Measurements from ENCODE around the gene BDNF. TPM values are rescaled to one million over a fixed set of nuclear protein-coding genes. Genes with fewer than 3 reads are reported as not detected.

BDNF gene
- total and polyA plus RNA-seq, 2 donors (not counting 3 experiments of a cell fraction or from before 2014, with no cell fraction given): 3.1 to 3.6 TPM

GRCh38 chr11:27718863-27719545 lies 18.7 kb upstream of the BDNF start:
- H2AFZ ChIP-seq (ENCODE audit: low read depth, low read length): peak overlapping the region; percentile 61
- H3K27ac ChIP-seq (ENCODE audit: insufficient read depth, low read depth, low read length): no peak overlapping the region
- POLR2A ChIA-PET: interaction anchor here (0.6 kb wide), 2 partner anchors 521 to 601 kb away, joined by 3 to 6 read pairs; no protein-coding TSS in a partner anchor
- peaks cover 47 to 77% of the 10 kb centered on the region in 2 experiments for H3K27me3 ChIP-seq (ENCODE audit: control insufficient read depth in 2 of 2, insufficient read depth in 2 of 2, low read length in 2 of 2)
- H4K20me1 ChIP-seq (replicated peaks; ENCODE audit: control insufficient read depth, extremely low read depth, insufficient read depth, low read length): no peaks in the 10 kb centered on the region
- DNase-seq (ENCODE audit: low read depth, low spot score) (peak; percentile 44), FAIRE-seq (no peak)
- CTCF ChIA-PET: interaction anchor here (0.7 to 7.0 kb wide), 10 partner anchors 8 to 1624 kb away, joined by 3 to 109 read pairs (median 4); partner anchors contain the start of gene BDNF
- dilution Hi-C loops (cut with MboI; ENCODE audit: extremely low pct_ligation_motif_present, low sequenced_read_pairs) (no loop called here), intact Hi-C loops (cut with micrococcal nuclease) (loop anchor here (2.0 to 5.0 kb wide), 2 partner anchors 18 to 1113 kb away; partner anchors contain the start of gene BDNF)
- H3K79me2 ChIP-seq (ENCODE audit: control insufficient read depth, insufficient read depth, low read length): no peaks in the 10 kb centered on the region
- peak overlapping the region; percentile 54 to 79 (median 66) for H3K4me3 ChIP-seq (replicated peaks in 1 of 3; ENCODE audit: insufficient read depth in 1 of 3, low read depth in 1 of 3, low read length in 3 of 3)
- no TSS peak for BruUV-seq (replicated peaks)
- TF ChIP-seq CTCF (IDR thresholded peaks at IDR 0.05; ENCODE audit: extremely low read depth in 1 of 2, insufficient read depth in 1 of 2, low read depth in 1 of 2, low read length in 2 of 2): no peak
- TF ChIP-seq MAX (IDR thresholded peaks at IDR 0.05; ENCODE audit: insufficient read depth, insufficient read length): no peak
- TF ChIP-seq JUN (IDR thresholded peaks at IDR 0.05; ENCODE audit: borderline replicate concordance, insufficient read depth, insufficient read length, low read depth): no peak
- no peak for TF ChIP-seq GATA2 (IDR thresholded peaks at IDR 0.05; ENCODE audit: insufficient read depth, insufficient read length, low read depth, low read length)
- peak; percentile 6 for TF ChIP-seq EZH2 (IDR thresholded peaks at IDR 0.05; ENCODE audit: borderline replicate concordance, low read depth, low read length, severe bottlenecking)
- TF ChIP-seq POLR2AphosphoS5 (IDR thresholded peaks at IDR 0.05; ENCODE audit: insufficient read depth, low read depth, low read length): no peak
- TF ChIP-seq POLR2A (IDR thresholded peaks at IDR 0.05; ENCODE audit: low read depth, low read length): no peak
- no peak for TF ChIP-seq MYC (IDR thresholded peaks at IDR 0.05; ENCODE audit: low read depth, low read length)
- H3K9me3 ChIP-seq (replicated peaks; ENCODE audit: control insufficient read depth, insufficient read depth, low read length): no peaks in the 10 kb centered on the region
- H3K4me1 ChIP-seq (ENCODE audit: control insufficient read depth, extremely low read depth, insufficient read depth, low read length): peaks cover 14% of the 10 kb centered on the region
- H3K9ac ChIP-seq (replicated peaks; ENCODE audit: extremely low read depth, insufficient read depth, low read length): peak overlapping the region; percentile 41
- no peaks in the 10 kb centered on the region for H3K9me1 ChIP-seq (replicated peaks; ENCODE audit: control insufficient read depth, extremely low read depth, insufficient read depth, low read length)
- H3K36me3 ChIP-seq (ENCODE audit: control insufficient read depth in 2 of 2, extremely low read depth in 1 of 2, insufficient read depth in 2 of 2, low read length in 2 of 2): no peaks in the 10 kb centered on the region
- H3K4me2 ChIP-seq (ENCODE audit: insufficient read depth, low read length): peak overlapping the region; percentile 97

Data from endothelial cell of umbilical vein (primary cell).